ENCODE results near the gene TRAIP. TPM values are rescaled to one million over a fixed set of nuclear protein-coding genes. Genes with fewer than 3 reads are reported as not detected.

Gene TRAIP
- total RNA-seq, 1 donor from 2014 or later = 2.0 TPM

DNA sequence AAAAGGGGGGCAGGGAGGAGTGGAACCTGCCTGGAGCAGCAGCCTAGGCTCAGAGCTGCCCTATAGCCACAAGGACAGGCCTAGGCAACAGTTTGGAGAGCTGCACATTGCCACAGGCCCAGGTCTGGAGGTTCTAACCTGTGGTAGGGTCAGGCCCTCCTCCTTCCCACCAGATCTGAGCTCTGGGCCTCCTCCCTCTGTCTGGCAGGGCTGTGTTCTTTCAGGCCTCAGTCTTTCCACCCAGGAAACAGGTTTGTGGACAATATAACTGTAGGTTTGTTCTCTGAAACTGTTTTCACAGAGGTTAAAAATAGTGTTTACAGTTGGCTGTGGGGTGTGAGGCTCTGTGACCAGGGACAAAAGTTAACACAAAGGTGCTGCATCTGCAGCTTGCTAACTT, 22.3 kb upstream of the TRAIP start:
- DNase-seq (ENCODE audit: low spot score) = no peak
- intact Hi-C loops (cut with DNase I) = no loop called here

DNA sequence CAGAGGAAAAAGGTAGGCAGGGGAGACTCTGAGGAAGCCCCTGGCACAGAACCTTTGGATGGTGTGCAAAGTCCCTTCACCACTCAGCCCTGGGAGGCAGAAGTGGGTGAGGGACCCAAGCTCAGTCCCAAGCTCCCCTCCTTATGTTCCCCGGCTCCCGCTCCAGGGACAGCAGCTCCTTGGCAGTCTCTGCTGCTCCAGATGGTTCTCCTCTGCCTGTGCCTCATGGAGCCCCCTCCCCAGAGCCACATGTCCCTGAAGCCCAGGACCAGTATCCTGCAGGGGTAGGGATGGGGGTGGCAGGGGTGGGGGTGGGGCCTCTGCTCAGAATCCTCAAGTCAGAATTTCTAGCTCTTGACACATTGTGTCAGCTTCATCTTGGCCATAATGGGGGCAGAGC, 21.4 kb upstream of the TRAIP start:
- DNase-seq (ENCODE audit: low spot score) = no peak
- intact Hi-C loops (cut with DNase I) = no loop called here

DNA sequence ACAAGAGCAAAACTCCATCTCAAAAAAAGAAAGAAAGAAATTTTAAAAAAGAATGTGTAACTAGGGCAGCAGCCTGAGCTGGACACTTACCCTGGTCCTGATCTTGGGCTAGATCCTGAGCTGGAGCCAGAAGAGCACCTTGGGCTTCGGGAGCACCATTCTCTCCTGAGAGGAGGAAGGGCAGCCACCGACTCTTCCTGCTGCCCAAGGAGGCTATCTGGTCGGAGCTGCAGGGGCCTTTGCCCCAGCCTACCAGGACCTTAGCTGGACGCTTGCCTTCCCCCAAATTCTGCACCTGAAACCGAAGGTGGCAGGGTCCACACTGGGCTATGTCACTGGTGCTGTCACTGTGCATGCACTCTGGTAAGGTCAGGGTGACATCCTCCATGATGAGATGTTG, 20.2 kb upstream of the TRAIP start:
- intact Hi-C loops (cut with DNase I) = no loop called here
- DNase-seq (ENCODE audit: low spot score) = no peak

- intact Hi-C loops (cut with DNase I) = no loop called here
- DNase-seq (ENCODE audit: low spot score) = no peak
Observed at GRCh38 chr3:49873623-49874022, 17.3 kb upstream of the TRAIP start.

- no peak for DNase-seq (ENCODE audit: low spot score)
Observed at GRCh38 chr3:49872801-49873281, 16.5 kb upstream of the TRAIP start.

GRCh38 chr3:49871531-49872153, 15.3 kb upstream of the TRAIP start:
- intact Hi-C loops (cut with DNase I) = no loop called here
- no peak for DNase-seq (ENCODE audit: low spot score)

More at GRCh38 chr3:49872801-49873281, 16.5 kb upstream of the TRAIP start:
- intact Hi-C loops (cut with DNase I) = no loop called here

DNA sequence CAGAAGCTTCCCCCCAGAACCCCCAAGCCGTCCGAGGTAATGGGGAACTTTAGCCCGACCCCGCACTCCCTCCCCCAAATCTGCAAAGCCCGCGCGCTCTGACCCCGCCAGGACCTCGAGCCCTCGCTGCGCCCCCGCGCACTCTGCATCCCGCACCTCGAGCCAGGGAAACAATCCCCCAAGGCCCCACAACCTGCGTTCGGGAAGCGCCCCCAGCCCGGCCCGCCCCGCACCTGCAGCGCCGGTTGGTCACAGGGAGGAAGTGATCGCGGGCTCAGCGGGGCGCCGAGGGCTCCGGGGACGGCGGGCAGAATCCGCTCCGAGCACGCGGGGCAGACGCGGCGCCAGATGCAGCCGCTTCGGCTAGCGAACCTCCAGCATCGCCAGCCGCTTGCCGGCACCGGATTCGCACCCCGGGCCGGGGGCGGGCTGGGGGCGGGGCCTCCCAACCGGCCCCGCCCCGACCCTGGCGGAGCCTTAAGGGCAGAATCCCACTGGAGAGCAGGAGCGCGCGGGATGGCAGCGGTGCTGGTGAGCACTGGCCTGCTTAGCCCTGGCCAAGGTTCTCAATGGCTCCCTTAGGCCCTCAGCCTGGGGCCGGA, 13.3 kb upstream of the TRAIP start, which contains the start of gene CAMKV:
Gene CAMKV, minus strand, starts transcription at position 382 of the 602 bp plus-strand sequence. CDS start 7,518 bp downstream, outside the sequence.
- intact Hi-C loops (cut with DNase I) = no loop called here
- DNase-seq (ENCODE audit: low spot score) = no peak

- intact Hi-C loops (cut with DNase I) = no loop called here
- DNase-seq (ENCODE audit: low spot score) = no peak
Observed at GRCh38 chr3:49868862-49869466, 12.6 kb upstream of the TRAIP start.

- no peak for DNase-seq (ENCODE audit: low spot score)
- intact Hi-C loops (cut with DNase I) = no loop called here
Observed at GRCh38 chr3:49867871-49868321, 11.5 kb upstream of the TRAIP start.

- DNase-seq (ENCODE audit: low spot score) = no peak
- intact Hi-C loops (cut with DNase I) = no loop called here
Observed at GRCh38 chr3:49867400-49867799, 11.0 kb upstream of the TRAIP start.

DNA sequence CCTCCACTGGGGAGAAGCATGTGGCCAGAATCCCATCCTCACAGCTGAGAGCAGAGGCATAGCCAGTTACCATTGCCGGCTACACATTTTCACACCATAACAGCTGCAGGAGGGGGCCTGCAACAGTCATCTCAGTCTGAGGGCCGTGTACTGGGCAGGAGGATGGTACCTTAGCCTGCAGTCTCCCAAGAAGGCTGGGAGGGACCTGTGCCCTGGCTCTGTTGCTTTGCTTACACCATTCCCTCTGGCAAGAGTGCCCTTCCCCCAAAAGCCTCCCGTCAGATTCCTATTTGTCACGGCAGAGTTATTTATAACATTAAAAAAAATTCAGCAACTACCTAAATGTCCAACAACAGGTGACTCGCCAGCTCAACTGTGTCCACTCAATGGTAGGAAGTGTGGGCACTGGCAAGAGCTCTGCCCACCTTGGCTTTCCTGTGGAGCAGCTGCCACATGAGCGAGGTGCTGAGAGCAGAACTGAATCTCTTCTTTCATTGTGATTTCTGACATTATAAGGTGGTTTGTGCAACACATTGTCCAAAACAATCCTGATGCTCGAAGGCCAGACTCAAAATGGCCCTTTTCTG, 8.9 kb upstream of the TRAIP start:
- no peak for DNase-seq (ENCODE audit: low spot score)
- intact Hi-C loops (cut with DNase I) = no loop called here

DNA sequence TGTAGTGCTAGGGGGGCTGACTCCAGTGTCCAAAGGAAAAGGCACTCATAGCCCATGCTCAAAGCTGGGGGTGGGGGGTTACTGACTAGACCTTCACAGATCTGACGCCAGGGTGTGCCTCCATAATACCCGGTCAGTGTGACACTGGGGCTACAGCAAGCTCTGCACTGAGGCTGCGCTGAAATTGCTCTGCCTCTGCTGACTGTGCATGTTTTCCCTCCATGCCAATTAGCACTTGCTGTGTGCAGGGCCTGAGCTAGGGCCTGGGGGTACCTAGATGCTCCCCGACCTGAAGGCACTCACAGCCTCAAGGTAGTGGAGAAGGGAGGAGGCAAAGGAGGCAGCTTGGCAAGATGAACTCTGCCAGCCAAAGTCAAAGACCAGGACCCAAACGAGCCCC, 8.1 kb upstream of the TRAIP start:
- intact Hi-C loops (cut with DNase I) = no loop called here
- no peak for DNase-seq (ENCODE audit: low spot score)

- intact Hi-C loops (cut with DNase I) = loop anchor here (2.0 kb wide), 1 partner anchor 21 kb away; no protein-coding TSS in a partner anchor
- no peak for DNase-seq (ENCODE audit: low spot score)
Observed at GRCh38 chr3:49859576-49860305, 3.4 kb upstream of the TRAIP start.

- intact Hi-C loops (cut with DNase I) = no loop called here
- no peak for DNase-seq (ENCODE audit: low spot score)
Observed at GRCh38 chr3:49855662-49856061, 702 bp downstream of the TRAIP start.

DNA sequence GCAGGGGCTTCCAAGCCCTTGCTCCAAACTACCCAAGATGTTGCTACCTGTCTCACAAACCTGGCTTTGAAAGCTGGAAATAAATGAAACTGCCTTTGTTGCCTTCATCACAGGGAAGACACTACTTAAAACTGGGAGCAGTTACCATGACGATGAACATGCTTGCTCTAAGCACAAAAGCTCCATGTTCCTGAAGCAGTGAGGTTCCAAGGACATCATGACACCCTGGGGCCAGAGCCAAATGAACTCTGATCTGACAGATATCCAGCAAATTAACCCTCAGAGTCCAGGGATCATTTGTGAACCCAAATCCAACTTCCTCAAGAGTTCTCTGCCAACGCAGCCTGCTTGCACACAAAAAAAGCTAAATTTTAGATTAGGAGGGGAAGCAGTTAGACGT, 10.7 kb downstream of the TRAIP start:
- DNase-seq (ENCODE audit: low spot score) = no peak
- intact Hi-C loops (cut with DNase I) = no loop called here

GRCh38 chr3:49844464-49845183, 11.7 kb downstream of the TRAIP start:
- intact Hi-C loops (cut with DNase I) = loop anchor here (5.0 kb wide), 1 partner anchor 58 kb away; the partner anchor contains the start of gene MST1R
- DNase-seq (ENCODE audit: low spot score) = no peak

DNA sequence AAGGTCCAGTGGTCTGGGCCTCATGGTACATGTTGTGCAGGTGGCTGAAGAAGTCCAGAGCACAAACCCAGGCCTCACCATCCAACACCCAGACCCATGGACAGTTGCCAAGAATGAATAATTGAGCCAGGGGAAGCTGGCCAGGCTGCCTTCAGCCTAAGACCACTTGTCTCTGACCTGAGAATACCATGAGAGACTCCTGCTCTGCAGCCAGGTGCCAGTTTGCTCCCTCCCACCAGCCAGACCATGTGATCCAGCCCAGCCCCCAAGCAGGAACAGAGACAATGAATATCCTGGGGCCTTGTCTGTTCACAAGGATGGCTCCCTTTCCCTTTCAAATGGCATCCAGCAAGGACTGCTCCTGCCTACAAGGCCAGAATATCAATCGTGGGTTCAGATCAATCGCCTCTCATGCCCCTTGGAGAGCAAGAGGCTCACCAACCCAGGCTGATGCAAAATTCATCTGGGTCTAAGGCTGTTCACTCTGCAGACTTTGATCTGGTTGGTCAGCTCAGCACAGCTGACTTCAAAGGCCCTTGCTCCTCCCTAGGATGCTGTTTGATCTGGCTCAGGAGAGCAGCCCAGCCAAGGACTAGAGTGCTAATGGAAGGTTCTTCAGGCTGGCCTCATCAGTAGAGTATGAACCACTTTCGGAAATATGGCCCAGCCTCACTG, 13.4 kb downstream of the TRAIP start:
- DNase-seq (ENCODE audit: low spot score) = no peak
- intact Hi-C loops (cut with DNase I) = loop anchor here (5.0 kb wide), 1 partner anchor 59 kb away; the partner anchor contains the start of gene MST1R

DNA sequence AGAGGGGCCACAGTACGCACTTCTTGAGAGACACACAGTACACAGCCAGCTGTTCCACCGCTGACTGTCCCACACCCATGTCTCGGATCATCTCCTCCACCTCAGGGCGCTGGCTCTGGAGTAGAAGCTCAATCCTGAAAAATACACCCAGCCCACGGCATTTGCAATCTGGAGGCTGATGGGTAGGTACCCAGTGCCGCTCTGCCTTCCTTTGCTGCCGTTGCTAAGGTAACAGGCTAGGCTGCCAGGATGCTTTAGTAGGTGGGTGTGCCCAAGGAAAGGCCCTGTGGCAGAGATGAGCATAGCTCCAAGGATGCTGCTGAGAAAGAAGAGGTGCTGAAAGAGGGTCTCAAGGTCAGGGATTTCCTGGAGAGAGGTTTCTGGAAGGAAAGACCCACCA, 14.6 kb downstream of the TRAIP start:
- intact Hi-C loops (cut with DNase I) = loop anchor here (5.0 kb wide), 1 partner anchor 60 kb away; the partner anchor contains the start of gene MST1R
- DNase-seq (ENCODE audit: low spot score) = no peak
